ENCODE data around the gene AP2A2.

GRCh38 chr11:905952-906351 lies 19.7 kb upstream of the AP2A2 start:
- TF ChIP-seq CTCF (conservative IDR thresholded peaks at IDR 0.05) (no peak), EZH2 (IDR thresholded peaks at IDR 0.05; ENCODE audit: low read depth) (no peak)

All from PC-9 (cell line).